Left hindlimb (tissue), 1 donor: ENCODE data around the gene FBLN2.

Source experiments
- DNase-seq: peaks from one replicate; pipeline ENCODE4 v3.0.0-alpha.2; 2018

The FBLN2 gene

GRCh38 chr3:13568515-13569028, 19.6 kb downstream of the FBLN2 start:
- no peak for DNase-seq

DNA sequence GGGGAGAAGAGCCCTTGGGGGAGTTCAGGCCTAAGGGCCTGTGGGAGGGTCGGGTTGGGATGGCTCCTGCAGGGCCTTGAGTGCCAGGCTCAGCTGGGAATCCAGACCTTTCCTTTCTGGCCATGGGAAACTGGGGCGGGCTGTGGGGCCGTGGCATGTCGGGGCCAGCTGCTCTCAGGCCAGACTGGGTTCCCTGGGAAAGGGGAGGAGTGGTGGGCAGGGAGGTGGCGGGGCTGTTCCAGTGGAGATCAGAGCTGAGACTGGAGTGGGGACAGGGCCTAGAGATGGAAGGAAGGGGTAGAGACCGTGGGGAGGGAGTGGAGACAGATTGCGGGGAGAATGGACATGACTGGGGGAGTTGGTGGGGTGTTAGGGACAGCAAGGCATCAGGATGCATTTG, 20.3 kb downstream of the FBLN2 start:
- no peak for DNase-seq

- no peak for DNase-seq
Observed at GRCh38 chr3:13569641-13570390, 20.9 kb downstream of the FBLN2 start.

GRCh38 chr3:13570391-13571194, 21.7 kb downstream of the FBLN2 start:
- DNase-seq, result no peak

DNA sequence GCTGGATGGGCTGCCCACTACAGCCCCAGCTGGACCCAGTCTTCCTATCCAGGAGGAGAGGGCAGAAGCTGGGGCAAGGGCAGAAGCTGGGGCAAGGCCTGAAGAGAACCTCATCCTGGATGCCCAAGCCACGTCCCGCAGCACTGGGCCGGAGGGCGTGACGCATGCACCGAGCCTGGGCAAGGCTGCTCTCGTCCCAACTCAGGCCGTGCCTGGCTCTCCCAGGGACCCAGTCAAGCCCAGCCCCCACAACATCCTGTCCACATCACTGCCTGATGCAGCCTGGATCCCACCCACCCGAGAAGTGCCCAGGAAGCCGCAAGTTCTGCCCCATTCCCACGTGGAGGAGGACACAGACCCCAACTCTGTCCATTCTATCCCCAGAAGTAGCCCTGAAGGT, 22.3 kb downstream of the FBLN2 start:
- DNase-seq, result no peak

DNA sequence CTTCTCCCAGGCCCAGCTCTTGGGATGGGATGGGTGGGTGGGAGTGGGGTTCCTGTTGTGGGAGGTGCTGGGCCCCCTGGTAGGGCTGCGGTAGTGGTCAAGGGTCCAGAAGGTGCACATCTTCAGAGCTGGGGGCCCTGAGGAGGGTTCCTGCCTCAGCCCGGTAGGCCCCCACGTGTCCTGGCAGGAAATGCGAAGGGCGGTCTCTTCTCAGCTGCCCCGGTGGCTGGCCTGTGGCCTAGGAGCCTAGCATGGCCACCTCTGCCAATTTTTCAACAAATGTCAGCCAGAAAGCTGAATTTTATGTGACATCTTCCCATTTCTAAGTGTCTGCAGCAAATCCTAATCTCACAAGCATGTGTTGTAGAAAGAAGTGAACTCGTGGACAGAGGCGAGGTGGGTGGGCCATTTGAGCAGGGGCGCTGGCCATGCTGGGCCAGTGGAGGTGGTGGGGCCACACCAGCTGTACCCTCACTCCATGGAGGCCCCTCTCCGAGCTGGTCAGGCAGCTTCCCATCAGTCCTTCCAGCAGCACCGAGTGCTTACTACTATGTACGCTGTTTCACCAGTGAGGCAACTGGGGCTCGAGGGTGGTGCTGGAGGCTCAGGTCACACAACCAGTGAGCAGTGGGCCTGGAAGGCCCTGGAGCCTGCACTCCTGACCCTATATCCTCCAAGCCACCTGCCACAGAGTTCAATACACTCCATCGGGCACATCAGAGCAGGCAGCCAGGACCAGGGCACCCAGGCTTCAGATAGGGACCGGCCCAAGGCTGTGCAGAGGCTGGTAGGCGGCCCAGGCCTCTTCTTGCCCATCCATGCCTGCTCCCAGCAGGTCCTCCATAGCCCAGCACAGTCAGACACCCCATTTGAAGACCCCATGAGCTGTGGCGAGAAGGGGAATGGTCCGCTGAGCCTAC, 23.2 kb downstream of the FBLN2 start:
- no peak for DNase-seq

- DNase-seq, result no peak
Observed at GRCh38 chr3:13572926-13573623, 24.1 kb downstream of the FBLN2 start.

- peak; percentile 69 for DNase-seq
Observed at GRCh38 chr3:13574083-13574797, 25.3 kb downstream of the FBLN2 start.

GRCh38 chr3:13574798-13575451, 26.0 kb downstream of the FBLN2 start:
- DNase-seq, result no peak

DNA sequence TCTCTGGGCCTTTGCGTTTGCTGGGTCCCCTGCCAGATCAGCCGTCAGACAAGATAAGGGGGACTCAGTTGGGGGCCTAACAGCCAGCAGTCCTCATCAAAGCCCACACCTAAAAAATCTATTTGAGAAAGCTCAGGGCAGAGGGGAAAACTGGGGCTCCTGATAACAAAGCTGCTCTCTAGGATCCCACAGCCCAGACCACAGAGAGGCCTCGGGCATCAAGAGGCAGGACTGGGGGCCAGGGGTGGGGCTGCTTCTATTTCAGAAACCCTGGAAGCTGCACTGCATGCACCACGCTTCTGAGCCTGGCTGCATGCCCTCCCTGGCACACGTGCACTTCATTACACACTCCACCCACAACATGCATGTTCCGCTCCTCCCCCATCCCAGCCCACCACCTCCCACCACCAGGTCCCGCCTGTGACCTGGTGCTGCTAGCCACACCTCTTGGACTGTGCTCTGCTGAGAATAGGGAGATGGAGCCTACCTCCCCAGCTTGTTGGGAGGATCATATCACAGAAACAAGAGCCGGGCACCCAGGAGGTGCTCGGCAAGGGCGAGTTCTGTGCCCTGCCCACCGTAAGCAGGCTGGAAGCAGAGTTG, 26.6 kb downstream of the FBLN2 start:
- DNase-seq, result peak; percentile 75

DNA sequence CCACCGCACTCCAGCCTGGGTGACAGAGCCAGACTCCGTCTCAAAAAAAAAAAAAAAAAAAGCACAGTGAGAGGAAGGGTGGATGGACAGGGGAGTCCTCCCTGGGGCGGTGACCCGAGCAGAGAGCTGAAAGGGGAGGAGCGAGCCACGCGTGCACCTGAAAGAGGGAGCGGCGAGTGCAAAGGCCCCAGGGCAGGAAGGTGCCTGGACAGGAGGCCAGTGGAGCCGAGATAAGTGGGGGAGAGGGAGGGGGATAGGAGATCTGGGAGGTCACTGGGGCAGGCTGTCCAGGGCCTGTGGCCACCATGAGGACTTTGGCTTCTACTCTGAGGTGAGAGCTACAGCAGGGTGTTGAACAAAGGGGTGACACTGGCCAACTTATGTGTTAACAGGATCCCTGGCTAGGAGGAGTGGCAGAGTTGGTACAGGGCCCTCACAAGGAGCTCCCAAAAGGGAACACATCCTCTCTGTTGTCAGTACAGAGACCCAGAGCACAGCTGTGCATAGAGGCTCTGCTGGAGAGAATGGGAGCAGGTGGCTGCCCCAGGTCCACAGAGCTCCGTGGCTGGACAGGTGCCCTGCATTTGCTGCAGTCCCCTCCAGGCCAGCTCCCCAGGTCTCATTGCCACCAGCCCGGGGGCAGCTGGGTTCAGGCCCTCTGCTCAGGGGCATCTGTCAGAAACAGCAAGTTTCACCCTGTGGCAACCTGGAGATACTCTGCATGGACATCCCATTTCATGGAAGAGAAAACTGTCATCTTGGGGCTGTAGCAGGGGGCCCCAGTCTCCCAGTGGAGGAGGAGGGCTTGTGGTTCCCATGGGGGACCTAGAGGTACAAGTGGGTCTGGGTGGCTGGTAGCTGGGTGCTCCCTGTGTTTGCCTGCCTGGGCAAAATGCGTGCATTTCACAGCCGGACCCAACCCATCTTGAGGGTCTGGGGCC, 28.5 kb downstream of the FBLN2 start:
- no peak for DNase-seq

GRCh38 chr3:13578251-13578650, 29.3 kb downstream of the FBLN2 start:
- DNase-seq, result no peak

DNA sequence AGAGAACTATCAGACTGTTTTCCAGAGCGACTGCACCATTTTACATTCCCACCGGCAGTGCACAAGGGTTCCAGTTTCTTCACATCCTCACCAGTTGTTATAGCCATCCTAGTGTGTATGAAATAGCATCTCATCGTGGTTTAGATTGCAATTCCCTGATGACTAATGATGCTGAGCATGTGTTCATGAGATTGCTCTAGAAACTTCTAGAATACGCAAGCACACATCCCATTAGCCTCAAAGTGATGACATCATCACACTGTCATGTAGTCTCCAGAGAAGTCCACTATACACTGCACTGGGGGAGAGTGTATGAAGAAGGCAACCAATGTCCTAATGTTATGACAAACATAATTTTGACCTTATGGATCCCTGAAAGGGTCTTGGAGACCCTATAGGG, 30.1 kb downstream of the FBLN2 start:
- DNase-seq, result no peak

GRCh38 chr3:13580256-13581023, 31.5 kb downstream of the FBLN2 start:
- no peak for DNase-seq

DNA sequence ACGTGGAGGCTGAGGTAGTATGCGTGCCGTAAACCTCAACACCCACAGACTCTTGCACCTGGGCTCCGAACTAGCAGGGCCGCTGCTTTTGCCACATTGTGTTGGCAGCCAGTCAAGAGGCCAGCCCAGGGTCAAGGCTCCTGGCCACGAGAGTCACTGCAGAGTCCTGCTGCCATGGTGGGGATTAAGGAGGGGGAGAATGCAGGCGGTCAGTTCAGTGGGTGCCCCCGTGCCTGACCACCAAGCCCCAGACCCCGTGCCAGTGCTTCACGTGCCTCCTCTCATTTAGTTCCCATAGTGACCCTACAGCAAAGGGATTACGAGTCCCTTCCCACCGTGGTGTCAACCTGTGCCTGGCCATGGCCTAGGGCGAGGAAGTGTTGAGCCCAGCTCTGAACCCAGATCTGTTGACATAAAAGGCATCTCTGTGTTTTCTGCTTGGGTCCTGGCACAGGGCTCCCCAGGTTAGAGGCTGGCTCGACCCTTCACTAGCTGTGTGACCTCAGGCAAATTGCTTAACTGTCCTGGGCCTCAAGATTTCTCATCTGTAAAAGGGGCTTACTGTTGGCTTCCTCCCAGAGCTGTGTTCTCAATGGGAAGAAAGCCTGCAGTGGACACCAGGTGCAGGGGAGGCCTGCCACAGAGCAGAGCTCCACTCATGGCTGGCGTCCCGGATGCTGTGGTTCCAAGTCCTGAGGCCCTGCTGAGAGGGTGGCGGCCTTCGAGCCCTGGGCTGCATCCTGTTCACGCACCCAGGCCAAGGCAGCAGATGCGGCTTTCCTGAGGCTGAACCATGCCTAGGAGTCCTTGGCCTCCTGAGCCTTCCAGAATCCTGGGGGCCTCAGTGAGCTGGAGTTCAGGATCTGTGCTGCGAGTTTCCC, 32.8 kb downstream of the FBLN2 start:
- DNase-seq, result peak; percentile 75

DNA sequence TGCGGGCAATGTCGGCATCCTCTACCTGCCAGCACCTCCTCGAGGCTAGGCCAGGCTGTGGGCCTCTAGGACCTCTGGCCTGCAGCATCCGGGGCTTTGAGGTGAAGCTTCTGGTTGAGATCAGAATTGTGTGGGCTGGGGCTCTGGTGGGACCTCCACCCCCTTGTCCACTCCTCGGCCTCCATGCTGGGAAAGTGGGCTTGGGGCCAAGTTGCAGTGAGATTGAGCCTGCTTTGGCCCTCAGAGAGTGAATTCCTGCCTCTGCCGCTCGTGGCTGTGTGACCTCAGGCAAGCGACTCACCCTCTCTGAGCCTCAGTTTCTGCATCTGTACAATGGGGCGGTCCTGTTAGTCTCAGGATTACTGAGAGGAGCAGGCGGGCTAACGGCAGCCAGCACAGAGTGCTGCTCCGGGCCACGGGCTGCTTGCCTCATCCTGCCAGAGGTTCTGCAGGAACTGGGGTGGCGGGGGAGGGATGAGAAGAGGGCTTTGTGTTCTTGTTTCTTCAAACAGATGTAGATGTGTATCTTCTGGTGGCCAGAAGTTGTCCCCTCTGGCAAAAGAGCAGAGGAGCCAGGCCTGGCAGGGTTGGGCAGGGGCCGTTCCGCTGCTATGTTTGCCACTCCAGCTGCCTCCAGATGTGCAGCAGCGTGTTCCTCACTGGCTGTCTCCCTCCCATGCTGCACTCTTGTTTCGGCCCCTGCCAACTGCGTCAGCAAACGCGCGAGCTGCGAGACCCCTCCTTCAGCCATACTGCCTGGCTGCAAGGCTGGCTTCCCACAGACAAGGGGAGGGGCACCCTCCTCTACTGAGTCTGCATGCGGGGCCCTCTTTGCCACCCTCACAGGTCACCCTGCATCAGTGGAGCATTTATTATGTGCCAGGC, 33.7 kb downstream of the FBLN2 start:
- DNase-seq, result peak; percentile 68
